Right renal cortex interstitium (tissue), 3 donors: Measurements from ENCODE around the gene SLC26A1. TPM values are rescaled to one million over a fixed set of nuclear protein-coding genes. Genes with fewer than 3 reads are reported as not detected.

Experiments used
- DNase-seq, 3 donors: peaks; one replicate each; pipeline ENCODE4 v3.0.0-alpha.2; 2013; ENCODE audit warnings: low read depth in 3 of 3, low spot score in 2 of 3
- polyA plus RNA-seq, 3 donors: library from polyadenylated mRNA; unstranded; fragments of 120-200 nt; gene quantifications; one replicate each; pipeline ENCODE4 v1.2.1, GENCODE V29; 2013; ENCODE audit not compliant: insufficient read length in 3 of 3

Gene SLC26A1
- polyA plus RNA-seq, 3 donors, result 7.2 to 8.9 (median 7.7) TPM

GRCh38 chr4:956531-957230, 36.5 kb downstream of the SLC26A1 start:
- DNase-seq, result no peak

GRCh38 chr4:955931-956381, 37.2 kb downstream of the SLC26A1 start:
- DNase-seq, result no peak

GRCh38 chr4:955161-955921, 37.9 kb downstream of the SLC26A1 start:
- DNase-seq, result no peak

GRCh38 chr4:954211-955020, 38.8 kb downstream of the SLC26A1 start:
- DNase-seq, result no peak

GRCh38 chr4:953574-953915, 39.7 kb downstream of the SLC26A1 start:
- DNase-seq, result no peak

- DNase-seq, result no peak
Measured at GRCh38 chr4:952881-953573, 40.2 kb downstream of the SLC26A1 start.

- no peak for DNase-seq
Measured at GRCh38 chr4:951594-952468, 41.4 kb downstream of the SLC26A1 start.

GRCh38 chr4:951186-951585, 42.0 kb downstream of the SLC26A1 start:
- no peak for DNase-seq

GRCh38 chr4:950136-951020, 42.8 kb downstream of the SLC26A1 start:
- no peak for DNase-seq

GRCh38 chr4:949656-950055, 43.5 kb downstream of the SLC26A1 start:
- no peak for DNase-seq

- DNase-seq, result no peak
Measured at GRCh38 chr4:948936-949300, 44.3 kb downstream of the SLC26A1 start.

- DNase-seq, result no peak
Measured at GRCh38 chr4:948101-948935, 44.9 kb downstream of the SLC26A1 start.

- DNase-seq, result no peak
Measured at GRCh38 chr4:947491-947971, 45.7 kb downstream of the SLC26A1 start.

GRCh38 chr4:946517-947471, 46.4 kb downstream of the SLC26A1 start:
- DNase-seq, result no peak

GRCh38 chr4:946103-946450, 47.1 kb downstream of the SLC26A1 start:
- no peak for DNase-seq

GRCh38 chr4:945274-946102, 47.7 kb downstream of the SLC26A1 start:
- no peak for DNase-seq
